GM18907 (cell line): ENCODE measurements around the gene SMIM24.

Experiments
- ATAC-seq: cut with Tn5 transposase; IDR thresholded peaks from one replicate; pipeline ENCODE4 v1.9.1; 2021; ENCODE audit warnings: mild to moderate bottlenecking, moderate library complexity; ENCODE audit not compliant: unreplicated experiment

Gene SMIM24

GRCh38 chr19:3476830-3477229, 3.5 kb downstream of the SMIM24 start:
- no peak for ATAC-seq

GRCh38 chr19:3475449-3475848, 4.9 kb downstream of the SMIM24 start:
- ATAC-seq = no peak

- no peak for ATAC-seq
Measured at GRCh38 chr19:3474614-3475013, 5.7 kb downstream of the SMIM24 start.

GRCh38 chr19:3474010-3474409, 6.3 kb downstream of the SMIM24 start:
- no peak for ATAC-seq

- no peak for ATAC-seq
Measured at GRCh38 chr19:3471954-3472655, 8.2 kb downstream of the SMIM24 start.

GRCh38 chr19:3470500-3471128, 9.7 kb downstream of the SMIM24 start:
- ATAC-seq = no peak

- ATAC-seq = no peak
Measured at GRCh38 chr19:3469638-3470499, 10.5 kb downstream of the SMIM24 start.

- no peak for ATAC-seq
Measured at GRCh38 chr19:3468211-3468610, 12.1 kb downstream of the SMIM24 start.

- no peak for ATAC-seq
Measured at GRCh38 chr19:3467437-3468198, 12.7 kb downstream of the SMIM24 start.

GRCh38 chr19:3466635-3467034, 13.7 kb downstream of the SMIM24 start:
- no peak for ATAC-seq

- no peak for ATAC-seq
Measured at GRCh38 chr19:3465552-3465951, 14.8 kb downstream of the SMIM24 start.

GRCh38 chr19:3464587-3465235, 15.6 kb downstream of the SMIM24 start:
- ATAC-seq = no peak

- ATAC-seq = no peak
Measured at GRCh38 chr19:3463714-3464586, 16.4 kb downstream of the SMIM24 start.

- ATAC-seq = no peak
Measured at GRCh38 chr19:3462991-3463713, 17.2 kb downstream of the SMIM24 start.

GRCh38 chr19:3459965-3460582, 20.3 kb downstream of the SMIM24 start:
- no peak for ATAC-seq

- no peak for ATAC-seq
Measured at GRCh38 chr19:3459089-3459881, 21.0 kb downstream of the SMIM24 start.

GRCh38 chr19:3458229-3459088, 21.9 kb downstream of the SMIM24 start:
- no peak for ATAC-seq
